Naive thymus-derived CD8-positive, alpha-beta T cell (primary cell): ENCODE data around the gene ATP2A2. TPM values are rescaled to one million over a fixed set of nuclear protein-coding genes. Genes with fewer than 3 reads are reported as not detected.
A peak's percentile ranks its signal among the peaks of the same experiment; 100 is the strongest.
"Not testable (repeated sequence)": the region's sequence is repeated elsewhere in the genome, so short reads cannot be mapped to it uniquely, and the experiment has no call there.

Source experiments
- ATAC-seq, 2 donors: fragments of 150-1000 bp; cut with Tn5 transposase in 1 of 2; sonication (Bioruptor Pico), chemical (Tn5 transposase) in 1 of 2; 1 replicate in 1 of 2; 2 replicates in 1 of 2; pipeline ENCODE4 v1.10.0; 2021; ENCODE audit warnings: mild to moderate bottlenecking in 2 of 2, moderate library complexity in 2 of 2
- POLR2A ChIA-PET: fragments of 350-600 bp; sonication (Branson Sonifier 250); formaldehyde crosslinking; loops from one replicate; lab custom pipeline; 2021; ENCODE audit warnings: antibody characterized with exemption; lab: Charles Lee
- DNase-seq, 10 donors: peaks; one replicate each; pipeline versions ENCODE4 v3.0.0 to v3.0.0-alpha.2; 2020 to 2022
- H3K27ac Mint-ChIP-seq, 10 donors: one replicate each; pipeline ENCODE4 v1.8.0; 2020 to 2022; ENCODE audit warnings: mild to moderate bottlenecking in 10 of 10, mixed read lengths in 10 of 10, moderate library complexity in 4 of 10, inconsistent platforms in 1 of 10
- H3K27me3 Mint-ChIP-seq, 5 donors: one replicate each; pipeline ENCODE4 v1.8.0; 2021 to 2022; ENCODE audit warnings: mixed read lengths in 5 of 5
- H3K36me3 Mint-ChIP-seq, 3 donors: one replicate each; pipeline ENCODE4 v1.8.0; 2020 to 2022; ENCODE audit warnings: mixed read lengths in 3 of 3, mild to moderate bottlenecking in 2 of 3, inconsistent platforms in 1 of 3
- H3K4me1 Mint-ChIP-seq, 4 donors: one replicate each; pipeline ENCODE4 v1.8.0; 2021 to 2022; ENCODE audit warnings: mixed read lengths in 4 of 4
- H3K4me3 Mint-ChIP-seq, 10 donors: one replicate each; pipeline ENCODE4 v1.8.0; 2020 to 2022; ENCODE audit warnings: mild to moderate bottlenecking in 10 of 10, mixed read lengths in 10 of 10, moderate library complexity in 6 of 10, inconsistent platforms in 1 of 10
- H3K9me3 Mint-ChIP-seq, 9 donors: one replicate each; pipeline ENCODE4 v1.8.0; 2020 to 2022; ENCODE audit warnings: mixed read lengths in 9 of 9, mild to moderate bottlenecking in 3 of 9, inconsistent platforms in 1 of 9, moderate library complexity in 1 of 9
- polyA plus RNA-seq, 3 donors: library from polyadenylated mRNA; unstranded; fragments of 300-500 nt; fragmentation: Illumina TruSeq; gene quantifications; one replicate each; pipeline ENCODE4 v1.2.3, GENCODE V29; 2021
- total RNA-seq, 8 experiments: library from RNA in 2 of 8; stranded (reverse) in 2 of 8; gene quantifications; one replicate each; pipeline ENCODE4 v1.2.3 and lab custom pipeline; 2021 to 2026

The ATP2A2 gene
- total and polyA plus RNA-seq, 5 experiments from 2014 or later: 1.7 to 75.6 (median 2.0) TPM

DNA sequence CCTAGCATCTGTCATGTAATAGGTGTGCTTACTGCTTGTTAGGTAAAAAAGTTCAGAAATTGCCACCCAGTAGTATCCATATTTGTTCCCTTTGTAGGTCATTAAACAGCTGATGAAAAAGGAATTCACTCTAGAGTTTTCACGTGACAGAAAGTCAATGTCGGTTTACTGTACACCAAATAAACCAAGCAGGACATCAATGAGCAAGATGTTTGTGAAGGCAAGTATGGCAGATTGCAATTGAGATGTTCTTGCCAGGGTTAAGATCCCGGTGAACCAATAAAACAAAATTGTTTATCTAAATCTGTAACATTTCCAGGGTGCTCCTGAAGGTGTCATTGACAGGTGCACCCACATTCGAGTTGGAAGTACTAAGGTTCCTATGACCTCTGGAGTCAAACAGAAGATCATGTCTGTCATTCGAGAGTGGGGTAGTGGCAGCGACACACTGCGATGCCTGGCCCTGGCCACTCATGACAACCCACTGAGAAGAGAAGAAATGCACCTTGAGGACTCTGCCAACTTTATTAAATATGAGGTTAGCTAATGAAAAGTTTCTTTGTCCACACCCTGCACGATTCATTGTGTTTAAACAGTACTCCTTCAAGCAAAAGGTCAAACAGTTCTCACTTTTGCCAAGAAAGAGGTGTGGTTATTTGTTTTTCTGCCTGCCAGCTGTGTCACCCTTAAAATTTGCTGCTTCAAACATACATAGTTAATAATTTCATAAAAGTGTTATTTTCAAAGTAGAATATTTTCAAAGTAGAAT, 58.3 kb downstream of the ATP2A2 start:
- Mint-ChIP-seq H3K9me3 (no peaks in the 10 kb centered on the region), H3K4me1 (peaks cover 0 to 6% (median 0%) of the 10 kb centered on the region in 4 donors), H3K36me3 (peaks cover 8 to 100% (median 30%) of the 10 kb centered on the region in 3 donors), H3K27ac (peak overlapping the region in 3 of 10 donors; percentile 29 to 87 (median 61)), H3K27me3 (no peaks in the 10 kb centered on the region), H3K4me3 (no peak overlapping the region)
- POLR2A ChIA-PET: no interaction called here
- no peak for ATAC-seq
- DNase-seq: no peak

DNA sequence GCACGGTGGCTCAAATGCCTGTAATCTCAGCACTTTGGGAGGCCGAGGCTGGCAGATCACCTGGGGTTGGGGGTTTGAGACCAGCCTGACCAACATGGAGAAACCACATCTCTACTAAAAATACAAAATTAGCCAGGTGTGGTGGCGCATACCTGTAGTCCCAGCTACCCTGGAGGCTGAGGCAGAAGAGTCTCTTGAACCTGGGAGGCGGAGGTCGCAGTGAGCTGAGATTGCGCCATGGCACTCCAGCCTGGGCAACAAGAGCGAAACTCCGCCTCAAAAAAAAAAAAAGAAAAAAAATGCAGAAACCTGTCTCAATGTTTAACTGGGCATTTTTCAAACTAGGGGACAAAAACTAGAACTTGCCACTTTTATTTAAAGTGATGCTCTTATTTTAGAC, 59.2 kb downstream of the ATP2A2 start:
- POLR2A ChIA-PET: interaction anchor here (0.7 kb wide), 1 partner anchor 25 kb away, joined by 3 read pairs; no protein-coding TSS in a partner anchor
- H3K36me3 Mint-ChIP-seq: peaks cover 8 to 100% (median 30%) of the 10 kb centered on the region in 3 donors
- not testable (repeated sequence) for H3K27ac Mint-ChIP-seq, H3K4me3 Mint-ChIP-seq, H3K4me1 Mint-ChIP-seq, ATAC-seq, H3K27me3 Mint-ChIP-seq, DNase-seq, H3K9me3 Mint-ChIP-seq

DNA sequence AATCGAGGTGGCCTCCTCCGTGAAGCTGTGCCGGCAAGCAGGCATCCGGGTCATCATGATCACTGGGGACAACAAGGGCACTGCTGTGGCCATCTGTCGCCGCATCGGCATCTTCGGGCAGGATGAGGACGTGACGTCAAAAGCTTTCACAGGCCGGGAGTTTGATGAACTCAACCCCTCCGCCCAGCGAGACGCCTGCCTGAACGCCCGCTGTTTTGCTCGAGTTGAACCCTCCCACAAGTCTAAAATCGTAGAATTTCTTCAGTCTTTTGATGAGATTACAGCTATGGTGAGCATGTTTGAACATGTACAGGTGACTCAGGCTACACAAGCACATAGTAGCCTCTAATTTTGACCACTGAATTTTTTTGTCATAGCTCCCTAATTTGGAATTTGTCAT, 59.7 kb downstream of the ATP2A2 start:
- peaks cover 0 to 6% (median 0%) of the 10 kb centered on the region in 4 donors for H3K4me1 Mint-ChIP-seq
- H3K27ac Mint-ChIP-seq: peak overlapping the region in 1 of 10 donors; percentile 51
- DNase-seq (no peak), ATAC-seq (no peak)
- H3K36me3 Mint-ChIP-seq: peaks cover 8 to 100% (median 28%) of the 10 kb centered on the region in 3 donors
- no peak overlapping the region for H3K4me3 Mint-ChIP-seq
- H3K9me3 Mint-ChIP-seq: no peaks in the 10 kb centered on the region
- POLR2A ChIA-PET: no interaction called here
- no peaks in the 10 kb centered on the region for H3K27me3 Mint-ChIP-seq

DNA sequence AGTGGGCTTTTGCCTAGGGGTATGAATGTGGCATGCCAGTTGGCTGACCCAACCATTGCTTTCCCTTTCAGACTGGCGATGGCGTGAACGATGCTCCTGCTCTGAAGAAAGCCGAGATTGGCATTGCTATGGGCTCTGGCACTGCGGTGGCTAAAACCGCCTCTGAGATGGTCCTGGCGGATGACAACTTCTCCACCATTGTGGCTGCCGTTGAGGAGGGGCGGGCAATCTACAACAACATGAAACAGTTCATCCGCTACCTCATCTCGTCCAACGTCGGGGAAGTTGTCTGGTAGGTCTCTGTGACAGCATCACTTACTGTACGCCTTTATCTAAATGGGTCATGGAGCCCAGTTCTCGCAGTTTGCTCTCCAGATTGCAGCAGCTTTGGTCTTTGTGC, 61.1 kb downstream of the ATP2A2 start:
- POLR2A ChIA-PET: no interaction called here
- Mint-ChIP-seq H3K4me1 (peaks cover 0 to 6% (median 0%) of the 10 kb centered on the region in 4 donors), H3K36me3 (peaks cover 13 to 100% (median 31%) of the 10 kb centered on the region in 3 donors), H3K27ac (peak overlapping the region in 1 of 10 donors; percentile 38), H3K4me3 (no peak overlapping the region), H3K9me3 (no peaks in the 10 kb centered on the region), H3K27me3 (no peaks in the 10 kb centered on the region)
- ATAC-seq: no peak
- DNase-seq: no peak

DNA sequence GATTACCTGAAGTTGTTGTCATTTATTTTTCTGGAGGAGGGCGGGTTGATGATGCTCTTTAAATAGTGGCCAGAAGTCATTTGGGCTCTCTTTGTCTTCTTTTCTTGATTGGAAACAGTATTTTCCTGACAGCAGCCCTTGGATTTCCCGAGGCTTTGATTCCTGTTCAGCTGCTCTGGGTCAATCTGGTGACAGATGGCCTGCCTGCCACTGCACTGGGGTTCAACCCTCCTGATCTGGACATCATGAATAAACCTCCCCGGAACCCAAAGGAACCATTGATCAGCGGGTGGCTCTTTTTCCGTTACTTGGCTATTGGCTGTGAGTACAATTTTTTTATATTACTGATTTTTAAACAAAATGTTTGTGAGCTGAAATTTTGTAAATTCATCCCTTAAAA, 62.1 kb downstream of the ATP2A2 start:
- no peak for DNase-seq
- no peak for ATAC-seq
- H3K27me3 Mint-ChIP-seq: no peaks in the 10 kb centered on the region
- POLR2A ChIA-PET: interaction anchor here (0.6 kb wide), 1 partner anchor 20 kb away, joined by 4 read pairs; no protein-coding TSS in a partner anchor
- no peaks in the 10 kb centered on the region for H3K9me3 Mint-ChIP-seq
- peaks cover 20 to 98% (median 28%) of the 10 kb centered on the region in 3 donors for H3K36me3 Mint-ChIP-seq
- peaks cover 0 to 9% (median 3%) of the 10 kb centered on the region in 4 donors for H3K4me1 Mint-ChIP-seq
- H3K4me3 Mint-ChIP-seq: no peak overlapping the region
- H3K27ac Mint-ChIP-seq: no peak overlapping the region

DNA sequence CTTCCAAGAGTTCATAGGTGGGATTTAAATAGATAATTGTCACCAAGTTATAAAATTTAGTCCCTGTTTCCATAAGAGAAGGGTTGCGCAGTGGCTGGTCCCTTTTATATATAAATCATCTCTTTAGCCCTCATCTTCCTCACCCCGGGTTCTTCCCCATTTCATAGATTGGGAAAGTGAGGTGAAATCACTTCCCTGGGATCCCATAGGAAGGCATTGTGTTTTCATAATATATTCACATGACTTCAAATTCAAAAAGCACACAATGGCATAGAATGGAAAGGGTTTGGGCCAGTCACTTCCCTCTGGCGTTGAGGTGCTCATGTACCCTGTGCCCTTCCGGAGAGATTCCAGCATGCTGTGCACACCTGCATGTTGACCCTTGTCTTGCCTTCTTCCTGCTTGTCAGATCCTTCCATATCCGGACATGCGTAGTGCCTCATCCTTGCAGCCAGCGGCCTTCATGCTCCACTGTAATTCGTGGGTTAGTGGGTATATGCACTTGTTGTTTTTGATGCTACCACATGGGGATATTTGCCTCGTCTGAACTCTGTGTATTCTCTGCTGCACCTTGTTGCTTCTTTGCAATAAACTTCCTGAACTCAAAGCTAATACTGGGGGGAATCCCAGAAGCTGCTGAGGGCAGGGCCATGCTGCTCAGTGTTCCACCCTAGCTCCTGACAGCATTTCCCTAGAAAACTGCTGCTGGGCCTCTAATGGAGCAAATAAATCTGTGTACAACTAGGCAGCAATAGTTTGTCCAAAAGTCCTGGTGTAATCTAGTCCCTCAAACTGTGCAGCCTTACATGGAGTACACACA, 62.9 kb downstream of the ATP2A2 start:
- DNase-seq (no peak), ATAC-seq (no peak)
- no peak overlapping the region for H3K27ac Mint-ChIP-seq
- POLR2A ChIA-PET: interaction anchor here (1.0 kb wide), 1 partner anchor 25 kb away, joined by 5 read pairs; no protein-coding TSS in a partner anchor
- H3K9me3 Mint-ChIP-seq: no peaks in the 10 kb centered on the region
- no peak overlapping the region for H3K4me3 Mint-ChIP-seq
- H3K27me3 Mint-ChIP-seq: no peaks in the 10 kb centered on the region
- peaks cover 2 to 18% (median 6%) of the 10 kb centered on the region in 4 donors for H3K4me1 Mint-ChIP-seq
- peaks cover 14 to 89% (median 28%) of the 10 kb centered on the region in 3 donors for H3K36me3 Mint-ChIP-seq

DNA sequence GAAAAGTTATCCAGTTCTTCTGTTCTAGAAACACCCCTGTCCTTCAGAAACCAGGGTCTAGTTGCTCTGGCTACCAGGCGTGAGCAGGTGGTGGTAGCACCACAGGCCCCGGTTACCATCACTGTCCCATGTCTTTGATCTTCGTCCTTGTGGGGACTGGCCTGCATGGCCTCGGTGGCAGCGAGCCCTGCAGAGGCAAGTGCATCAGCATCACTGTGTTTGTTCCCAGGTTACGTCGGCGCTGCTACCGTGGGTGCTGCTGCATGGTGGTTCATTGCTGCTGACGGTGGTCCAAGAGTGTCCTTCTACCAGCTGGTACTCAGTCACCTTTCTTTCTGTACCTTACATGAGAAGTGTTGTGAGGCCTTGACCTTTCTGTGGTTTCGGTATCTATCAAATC, 63.6 kb downstream of the ATP2A2 start:
- POLR2A ChIA-PET: interaction anchor here (1.0 kb wide), 1 partner anchor 24 kb away, joined by 5 read pairs; no protein-coding TSS in a partner anchor
- no peaks in the 10 kb centered on the region for H3K9me3 Mint-ChIP-seq
- ATAC-seq: no peak
- H3K27me3 Mint-ChIP-seq: no peaks in the 10 kb centered on the region
- peaks cover 8 to 25% (median 13%) of the 10 kb centered on the region in 4 donors for H3K4me1 Mint-ChIP-seq
- no peak overlapping the region for H3K27ac Mint-ChIP-seq
- DNase-seq: no peak
- H3K36me3 Mint-ChIP-seq: peaks cover 12 to 82% (median 28%) of the 10 kb centered on the region in 3 donors
- no peak overlapping the region for H3K4me3 Mint-ChIP-seq

DNA sequence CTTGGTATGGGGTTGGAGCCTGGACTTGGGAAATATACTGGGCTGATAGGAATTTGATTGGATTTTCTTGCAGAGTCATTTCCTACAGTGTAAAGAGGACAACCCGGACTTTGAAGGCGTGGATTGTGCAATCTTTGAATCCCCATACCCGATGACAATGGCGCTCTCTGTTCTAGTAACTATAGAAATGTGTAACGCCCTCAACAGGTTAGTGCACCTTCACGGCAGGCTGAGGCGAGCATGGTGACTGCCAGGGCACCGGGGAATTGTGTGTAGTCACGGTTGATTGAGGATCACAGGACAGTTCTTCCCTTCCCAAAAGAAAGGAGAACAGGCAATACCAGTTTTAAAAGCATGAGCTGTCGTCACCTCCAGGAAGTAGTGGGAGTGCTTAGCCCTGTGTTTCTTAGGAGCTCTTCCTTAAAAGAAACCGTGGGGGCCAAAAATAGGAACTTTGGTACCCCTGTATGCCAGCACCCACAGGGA, 64.2 kb downstream of the ATP2A2 start:
- Mint-ChIP-seq H3K9me3 (no peaks in the 10 kb centered on the region), H3K4me1 (peaks cover 13 to 30% (median 18%) of the 10 kb centered on the region in 4 donors), H3K27me3 (no peaks in the 10 kb centered on the region), H3K36me3 (peaks cover 12 to 77% (median 28%) of the 10 kb centered on the region in 3 donors), H3K27ac (peak overlapping the region in 1 of 10 donors; percentile 15), H3K4me3 (no peak overlapping the region)
- DNase-seq (no peak), ATAC-seq (no peak)
- POLR2A ChIA-PET: no interaction called here

DNA sequence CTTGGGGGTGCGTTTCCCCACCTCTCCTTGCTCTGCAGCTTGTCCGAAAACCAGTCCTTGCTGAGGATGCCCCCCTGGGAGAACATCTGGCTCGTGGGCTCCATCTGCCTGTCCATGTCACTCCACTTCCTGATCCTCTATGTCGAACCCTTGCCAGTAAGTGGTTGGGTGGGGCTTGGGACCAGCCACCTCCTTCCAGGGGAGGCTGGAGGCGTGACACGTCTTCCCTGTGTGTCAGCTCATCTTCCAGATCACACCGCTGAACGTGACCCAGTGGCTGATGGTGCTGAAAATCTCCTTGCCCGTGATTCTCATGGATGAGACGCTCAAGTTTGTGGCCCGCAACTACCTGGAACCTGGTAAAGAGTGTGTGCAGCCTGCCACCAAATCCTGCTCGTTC, 64.9 kb downstream of the ATP2A2 start:
- ATAC-seq (no peak), DNase-seq (no peak)
- H3K27me3 Mint-ChIP-seq: no peaks in the 10 kb centered on the region
- no peak overlapping the region for H3K4me3 Mint-ChIP-seq
- H3K4me1 Mint-ChIP-seq: peaks cover 15 to 38% (median 24%) of the 10 kb centered on the region in 4 donors
- POLR2A ChIA-PET: no interaction called here
- no peaks in the 10 kb centered on the region for H3K9me3 Mint-ChIP-seq
- peaks cover 12 to 69% (median 25%) of the 10 kb centered on the region in 3 donors for H3K36me3 Mint-ChIP-seq
- H3K27ac Mint-ChIP-seq: peak overlapping the region in 4 of 10 donors; percentile 15 to 67 (median 35)

DNA sequence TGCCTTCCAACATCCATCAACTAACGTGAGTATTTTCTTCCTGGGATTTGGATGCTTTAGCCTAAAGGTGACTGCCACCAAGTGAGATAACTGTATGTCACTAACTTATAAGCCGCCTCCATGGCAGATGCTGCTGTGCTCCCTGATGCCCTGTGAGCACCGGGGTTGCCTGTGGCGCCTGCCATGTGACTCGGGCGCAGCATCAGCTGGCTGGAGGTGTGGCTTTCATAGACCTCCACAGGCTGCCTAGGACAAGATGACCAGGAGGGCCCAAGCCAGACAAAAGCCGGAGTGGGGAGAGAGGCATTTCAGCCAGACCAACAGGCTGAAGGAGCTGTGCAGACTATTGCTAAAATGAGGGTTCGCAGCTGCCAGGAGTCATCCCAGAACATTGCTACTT, 66.7 kb downstream of the ATP2A2 start:
- no peak for ATAC-seq
- Mint-ChIP-seq H3K9me3 (no peaks in the 10 kb centered on the region), H3K27me3 (no peaks in the 10 kb centered on the region), H3K4me1 (peaks cover 16 to 38% (median 25%) of the 10 kb centered on the region in 4 donors), H3K4me3 (no peak overlapping the region), H3K27ac (peak overlapping the region in 3 of 10 donors; percentile 19 to 84 (median 79)), H3K36me3 (peaks cover 12 to 51% (median 13%) of the 10 kb centered on the region in 3 donors)
- no peak for DNase-seq
- POLR2A ChIA-PET: no interaction called here

DNA sequence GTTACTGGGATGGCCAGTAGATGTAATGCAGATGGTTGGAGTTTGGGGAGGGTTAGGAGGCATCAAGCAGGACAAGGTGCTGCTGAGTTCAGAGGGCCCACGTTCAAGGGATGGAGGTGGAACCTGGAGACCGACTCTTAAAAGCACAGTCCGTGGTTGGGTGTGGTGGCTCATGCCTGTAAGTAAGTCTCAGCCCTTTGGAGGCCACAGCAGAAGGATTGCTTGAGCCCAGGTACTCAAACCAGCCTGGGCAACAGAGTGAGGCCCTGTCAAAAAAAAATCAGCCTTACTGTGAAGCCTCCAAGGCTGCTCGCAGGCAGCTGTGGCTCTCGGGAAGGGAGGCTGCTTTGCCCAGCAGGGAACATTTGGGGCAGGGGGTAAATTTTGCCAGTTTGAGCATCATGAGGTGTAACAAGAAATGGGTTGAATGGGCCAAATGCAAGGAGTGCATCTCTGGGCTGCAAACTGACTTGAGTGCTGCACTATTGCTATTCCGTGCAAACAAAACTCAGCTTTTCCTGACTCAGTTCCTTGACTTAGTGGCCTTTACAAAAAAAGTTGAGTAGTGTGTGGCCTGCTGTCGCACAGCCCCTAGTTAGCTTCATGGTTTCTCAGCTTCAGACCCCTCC, 67.5 kb downstream of the ATP2A2 start:
- ATAC-seq (no peak), DNase-seq (no peak)
- peaks cover 8 to 43% (median 12%) of the 10 kb centered on the region in 3 donors for H3K36me3 Mint-ChIP-seq
- peaks cover 18 to 38% (median 25%) of the 10 kb centered on the region in 4 donors for H3K4me1 Mint-ChIP-seq
- H3K4me3 Mint-ChIP-seq: no peak overlapping the region
- H3K9me3 Mint-ChIP-seq: no peaks in the 10 kb centered on the region
- POLR2A ChIA-PET: interaction anchor here (1.0 kb wide), 1 partner anchor 101 kb away, joined by 3 read pairs; the partner anchor contains the start of gene ARPC3
- H3K27ac Mint-ChIP-seq: peak overlapping the region in 8 of 10 donors; percentile 47 to 95 (median 88)
- peaks cover 0 to 3% (median 0%) of the 10 kb centered on the region in 5 donors for H3K27me3 Mint-ChIP-seq

DNA sequence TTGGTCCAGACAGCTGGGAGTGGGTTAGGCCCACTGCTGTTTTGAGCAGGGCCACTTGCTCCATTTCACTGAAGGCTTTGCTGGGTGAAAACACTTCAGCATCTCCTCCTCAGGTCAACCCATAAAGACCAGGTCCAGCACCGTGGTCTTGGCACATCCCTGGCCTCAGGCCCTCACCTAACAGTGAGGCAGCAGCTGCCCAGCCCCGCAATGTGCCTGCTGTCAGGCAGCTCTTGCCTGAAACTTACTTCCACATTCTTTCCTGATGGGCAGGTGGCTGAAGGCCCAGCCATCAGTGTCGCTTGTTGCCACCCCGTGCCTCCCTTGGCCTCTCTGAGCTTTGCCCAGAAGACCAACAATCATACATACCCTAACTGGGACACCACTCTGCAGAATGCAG, 68.0 kb downstream of the ATP2A2 start:
- H3K36me3 Mint-ChIP-seq: peaks cover 8 to 38% (median 12%) of the 10 kb centered on the region in 3 donors
- peak overlapping the region; percentile 84 to 95 (median 90) for H3K27ac Mint-ChIP-seq
- ATAC-seq: no peak
- peaks cover 0 to 9% (median 0%) of the 10 kb centered on the region in 5 donors for H3K27me3 Mint-ChIP-seq
- H3K9me3 Mint-ChIP-seq: no peaks in the 10 kb centered on the region
- DNase-seq: no peak
- peaks cover 20 to 43% (median 29%) of the 10 kb centered on the region in 4 donors for H3K4me1 Mint-ChIP-seq
- POLR2A ChIA-PET: interaction anchor here (1.0 kb wide), 1 partner anchor 101 kb away, joined by 3 read pairs; the partner anchor contains the start of gene ARPC3
- peak overlapping the region in 9 of 10 donors; percentile 47 to 78 (median 70) for H3K4me3 Mint-ChIP-seq
